WTC11 (cell line): Measurements from ENCODE around the gene COG2. TPM values are rescaled to one million over a fixed set of nuclear protein-coding genes. Genes with fewer than 3 reads are reported as not detected.

Experiments
- ATAC-seq: fragments of 200-7000 bp; cut with Tn5 transposase; 2 replicates; pipeline ENCODE4 v1.10.0; 2021; ENCODE audit warnings: mild to moderate bottlenecking, moderate library complexity
- CTCF ChIA-PET: fragments of 300-600 bp; sonication (Branson Sonifier 250); formaldehyde crosslinking; loops from one replicate; lab custom pipeline; 2021; ENCODE audit warnings: antibody characterized with exemption; lab: Charles Lee
- POLR2A ChIA-PET: fragments of 350-600 bp; sonication (Branson Sonifier 250); formaldehyde crosslinking; loops from one replicate; lab custom pipeline; 2021; ENCODE audit warnings: antibody characterized with exemption; lab: Charles Lee
- DNase-seq: peaks from one replicate; pipeline ENCODE4 v3.0.0; 2021; ENCODE audit warnings: low spot score
- H3K27ac Mint-ChIP-seq: 2 replicates; pipeline ENCODE4 v1.8.0; 2021; ENCODE audit warnings: mixed read lengths
- H3K27me3 Mint-ChIP-seq: 2 replicates; pipeline ENCODE4 v1.8.0; 2021; ENCODE audit warnings: low read depth, mild to moderate bottlenecking, moderate library complexity, mixed read lengths
- H3K36me3 Mint-ChIP-seq: 2 replicates; pipeline ENCODE4 v1.8.0; 2021; ENCODE audit warnings: mixed read lengths
- H3K4me1 Mint-ChIP-seq: 2 replicates; pipeline ENCODE4 v1.8.0; 2022; ENCODE audit warnings: mixed read lengths
- H3K4me3 Mint-ChIP-seq: 2 replicates; pipeline ENCODE4 v1.8.0; 2021; ENCODE audit warnings: mild to moderate bottlenecking, moderate library complexity, mixed read lengths
- H3K9me3 Mint-ChIP-seq: 2 replicates; pipeline ENCODE4 v1.8.0; 2021; ENCODE audit warnings: mixed read lengths
- CREM ChIP-seq: sonication (generic); formaldehyde crosslinking; IDR thresholded peaks from 2 replicates; pipeline ENCODE4 v1.8.1; 2022; ENCODE audit warnings: mild to moderate bottlenecking, missing genetic modification reagents, moderate library complexity
- FOXP1 ChIP-seq: sonication (generic); formaldehyde crosslinking; IDR thresholded peaks from 2 replicates; pipeline ENCODE4 v1.8.0; 2022; ENCODE audit warnings: missing genetic modification reagents, mild to moderate bottlenecking, moderate library complexity, borderline replicate concordance
- GTF2I ChIP-seq: fragments of 250-450 bp; sonication (Bioruptor Pico); conservative IDR thresholded peaks from 2 replicates; pipeline ENCODE4 v1.4.0; 2021; ENCODE audit warnings: mild to moderate bottlenecking
- IRF2 ChIP-seq: sonication (generic); formaldehyde crosslinking; IDR thresholded peaks from 2 replicates; pipeline ENCODE4 v1.8.0; 2022; ENCODE audit warnings: low read depth, missing genetic modification reagents, borderline replicate concordance
- KAT7 ChIP-seq: sonication (generic); formaldehyde crosslinking; IDR thresholded peaks from 2 replicates; pipeline ENCODE4 v1.8.1; 2023; ENCODE audit warnings: missing genetic modification reagents, mild to moderate bottlenecking, borderline replicate concordance
- RELA ChIP-seq: sonication (generic); formaldehyde crosslinking; IDR thresholded peaks from 2 replicates; pipeline ENCODE4 v1.8.1; 2022; ENCODE audit warnings: missing genetic modification reagents, mild to moderate bottlenecking, borderline replicate concordance
- RORB ChIP-seq: fragments of 250-450 bp; sonication (Bioruptor Pico); IDR thresholded peaks from 2 replicates; pipeline ENCODE4 v1.9.0; 2021; ENCODE audit warnings: mild to moderate bottlenecking
- SP1 ChIP-seq: sonication (generic); formaldehyde crosslinking; conservative IDR thresholded peaks from 2 replicates; pipeline ENCODE4 v1.8.1; 2022; ENCODE audit warnings: missing genetic modification reagents
- TEAD1 ChIP-seq: sonication (generic); formaldehyde crosslinking; IDR thresholded peaks from 2 replicates; pipeline ENCODE4 v1.8.0; 2022; ENCODE audit warnings: mild to moderate bottlenecking, missing genetic modification reagents
- TEAD4 ChIP-seq: sonication (generic); formaldehyde crosslinking; IDR thresholded peaks from 2 replicates; pipeline ENCODE4 v1.8.0; 2022; ENCODE audit warnings: mild to moderate bottlenecking, missing genetic modification reagents
- TP53 ChIP-seq: sonication (generic); formaldehyde crosslinking; IDR thresholded peaks from 2 replicates; pipeline ENCODE4 v1.8.1; 2023; ENCODE audit warnings: mild to moderate bottlenecking, missing genetic modification reagents
- ZNF138 ChIP-seq: sonication (generic); formaldehyde crosslinking; conservative IDR thresholded peaks from 2 replicates; pipeline ENCODE4 v1.8.1; 2022; ENCODE audit warnings: mild to moderate bottlenecking, moderate library complexity, missing genetic modification reagents
- ZNF219 ChIP-seq: sonication (generic); formaldehyde crosslinking; IDR thresholded peaks from 2 replicates; pipeline ENCODE4 v1.8.0; 2023; ENCODE audit warnings: missing genetic modification reagents, mild to moderate bottlenecking, borderline replicate concordance
- ZNF263 ChIP-seq: sonication (generic); formaldehyde crosslinking; IDR thresholded peaks from 2 replicates; pipeline ENCODE4 v1.8.1; 2022; ENCODE audit warnings: low read depth, mild to moderate bottlenecking, moderate library complexity, missing genetic modification reagents
- ZNF317 ChIP-seq: sonication (generic); formaldehyde crosslinking; IDR thresholded peaks from 2 replicates; pipeline ENCODE4 v1.8.1; 2023; ENCODE audit warnings: low read depth, mild to moderate bottlenecking, moderate library complexity, missing genetic modification reagents, borderline replicate concordance
- total RNA-seq: library from RNA; stranded (reverse); gene quantifications from 3 replicates; pipeline ENCODE4 v1.2.3, GENCODE V29; 2021
- TF ChIP-seq, protein P1 (sequence below): sonication (generic); formaldehyde crosslinking; conservative IDR thresholded peaks from 2 replicates; pipeline ENCODE4 v1.8.1; 2022; ENCODE audit warnings: mild to moderate bottlenecking, missing genetic modification reagents
- TF ChIP-seq, protein P2 (sequence below): sonication (generic); formaldehyde crosslinking; IDR thresholded peaks from 2 replicates; pipeline ENCODE4 v1.8.0; 2022; ENCODE audit warnings: missing genetic modification reagents
- TF ChIP-seq, protein P3 (sequence below): sonication (generic); formaldehyde crosslinking; conservative IDR thresholded peaks from 2 replicates; pipeline ENCODE4 v1.8.1; 2023; ENCODE audit warnings: mild to moderate bottlenecking, low read depth, missing genetic modification reagents, moderate library complexity
- TF ChIP-seq, protein P4 (sequence below): sonication (generic); formaldehyde crosslinking; IDR thresholded peaks from 2 replicates; pipeline ENCODE4 v1.8.1; 2022; ENCODE audit warnings: low read depth, missing genetic modification reagents, borderline replicate concordance
- TF ChIP-seq, protein P5 (sequence below): sonication (generic); formaldehyde crosslinking; IDR thresholded peaks from 2 replicates; pipeline ENCODE4 v1.8.1; 2022; ENCODE audit warnings: low read depth, mild to moderate bottlenecking, moderate library complexity, missing genetic modification reagents, borderline replicate concordance
- TF ChIP-seq, protein P6 (sequence below): sonication (generic); formaldehyde crosslinking; IDR thresholded peaks from 2 replicates; pipeline ENCODE4 v1.8.1; 2023; ENCODE audit warnings: mild to moderate bottlenecking, missing genetic modification reagents

The COG2 gene
- total RNA-seq, 1 experiment from 2014 or later: 30.9 TPM

DNA sequence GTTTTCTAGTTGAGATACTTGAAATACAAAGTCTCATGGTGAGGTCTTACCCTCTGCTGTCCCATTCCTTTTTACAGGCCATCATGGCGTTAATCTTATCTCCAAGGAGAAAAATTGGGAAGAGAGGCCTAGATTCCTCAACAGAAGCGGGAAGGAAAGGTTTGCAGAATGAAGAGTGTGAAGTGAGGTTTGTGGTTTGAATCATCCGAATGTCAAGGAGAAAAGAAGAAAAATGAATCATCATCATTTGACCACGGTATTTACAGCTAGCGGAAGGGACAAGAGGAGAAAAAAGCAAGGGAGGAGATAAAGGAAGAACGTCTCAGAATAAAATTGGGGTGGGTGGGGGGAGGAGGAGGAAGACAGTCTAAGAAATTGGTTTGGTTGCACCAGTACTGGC is 935 bp upstream of the COG2 start (continued):
- TF ChIP-seq CREM (CRISPR knock-in tag) (no peak), ZNF317 (CRISPR knock-in tag) (no peak), TEAD4 (no peak), ZNF138 (CRISPR knock-in tag) (no peak), TEAD1 (CRISPR knock-in tag) (no peak), ZNF263 (CRISPR knock-in tag) (no peak), FOXP1 (CRISPR knock-in tag) (no peak), SP1 (CRISPR knock-in tag) (no peak)
- TF ChIP-seq, protein P1, sequence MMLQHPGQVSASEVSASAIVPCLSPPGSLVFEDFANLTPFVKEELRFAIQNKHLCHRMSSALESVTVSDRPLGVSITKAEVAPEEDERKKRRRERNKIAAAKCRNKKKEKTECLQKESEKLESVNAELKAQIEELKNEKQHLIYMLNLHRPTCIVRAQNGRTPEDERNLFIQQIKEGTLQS (CRISPR knock-in tag): no peak
- TF ChIP-seq, protein P2, sequence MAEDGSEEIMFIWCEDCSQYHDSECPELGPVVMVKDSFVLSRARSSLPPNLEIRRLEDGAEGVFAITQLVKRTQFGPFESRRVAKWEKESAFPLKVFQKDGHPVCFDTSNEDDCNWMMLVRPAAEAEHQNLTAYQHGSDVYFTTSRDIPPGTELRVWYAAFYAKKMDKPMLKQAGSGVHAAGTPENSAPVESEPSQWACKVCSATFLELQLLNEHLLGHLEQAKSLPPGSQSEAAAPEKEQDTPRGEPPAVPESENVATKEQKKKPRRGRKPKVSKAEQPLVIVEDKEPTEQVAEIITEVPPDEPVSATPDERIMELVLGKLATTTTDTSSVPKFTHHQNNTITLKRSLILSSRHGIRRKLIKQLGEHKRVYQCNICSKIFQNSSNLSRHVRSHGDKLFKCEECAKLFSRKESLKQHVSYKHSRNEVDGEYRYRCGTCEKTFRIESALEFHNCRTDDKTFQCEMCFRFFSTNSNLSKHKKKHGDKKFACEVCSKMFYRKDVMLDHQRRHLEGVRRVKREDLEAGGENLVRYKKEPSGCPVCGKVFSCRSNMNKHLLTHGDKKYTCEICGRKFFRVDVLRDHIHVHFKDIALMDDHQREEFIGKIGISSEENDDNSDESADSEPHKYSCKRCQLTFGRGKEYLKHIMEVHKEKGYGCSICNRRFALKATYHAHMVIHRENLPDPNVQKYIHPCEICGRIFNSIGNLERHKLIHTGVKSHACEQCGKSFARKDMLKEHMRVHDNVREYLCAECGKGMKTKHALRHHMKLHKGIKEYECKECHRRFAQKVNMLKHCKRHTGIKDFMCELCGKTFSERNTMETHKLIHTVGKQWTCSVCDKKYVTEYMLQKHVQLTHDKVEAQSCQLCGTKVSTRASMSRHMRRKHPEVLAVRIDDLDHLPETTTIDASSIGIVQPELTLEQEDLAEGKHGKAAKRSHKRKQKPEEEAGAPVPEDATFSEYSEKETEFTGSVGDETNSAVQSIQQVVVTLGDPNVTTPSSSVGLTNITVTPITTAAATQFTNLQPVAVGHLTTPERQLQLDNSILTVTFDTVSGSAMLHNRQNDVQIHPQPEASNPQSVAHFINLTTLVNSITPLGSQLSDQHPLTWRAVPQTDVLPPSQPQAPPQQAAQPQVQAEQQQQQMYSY (CRISPR knock-in tag): no peak
- TF ChIP-seq, protein P3, sequence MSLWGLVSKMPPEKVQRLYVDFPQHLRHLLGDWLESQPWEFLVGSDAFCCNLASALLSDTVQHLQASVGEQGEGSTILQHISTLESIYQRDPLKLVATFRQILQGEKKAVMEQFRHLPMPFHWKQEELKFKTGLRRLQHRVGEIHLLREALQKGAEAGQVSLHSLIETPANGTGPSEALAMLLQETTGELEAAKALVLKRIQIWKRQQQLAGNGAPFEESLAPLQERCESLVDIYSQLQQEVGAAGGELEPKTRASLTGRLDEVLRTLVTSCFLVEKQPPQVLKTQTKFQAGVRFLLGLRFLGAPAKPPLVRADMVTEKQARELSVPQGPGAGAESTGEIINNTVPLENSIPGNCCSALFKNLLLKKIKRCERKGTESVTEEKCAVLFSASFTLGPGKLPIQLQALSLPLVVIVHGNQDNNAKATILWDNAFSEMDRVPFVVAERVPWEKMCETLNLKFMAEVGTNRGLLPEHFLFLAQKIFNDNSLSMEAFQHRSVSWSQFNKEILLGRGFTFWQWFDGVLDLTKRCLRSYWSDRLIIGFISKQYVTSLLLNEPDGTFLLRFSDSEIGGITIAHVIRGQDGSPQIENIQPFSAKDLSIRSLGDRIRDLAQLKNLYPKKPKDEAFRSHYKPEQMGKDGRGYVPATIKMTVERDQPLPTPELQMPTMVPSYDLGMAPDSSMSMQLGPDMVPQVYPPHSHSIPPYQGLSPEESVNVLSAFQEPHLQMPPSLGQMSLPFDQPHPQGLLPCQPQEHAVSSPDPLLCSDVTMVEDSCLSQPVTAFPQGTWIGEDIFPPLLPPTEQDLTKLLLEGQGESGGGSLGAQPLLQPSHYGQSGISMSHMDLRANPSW (CRISPR knock-in tag): no peak
- TF ChIP-seq, protein P4, sequence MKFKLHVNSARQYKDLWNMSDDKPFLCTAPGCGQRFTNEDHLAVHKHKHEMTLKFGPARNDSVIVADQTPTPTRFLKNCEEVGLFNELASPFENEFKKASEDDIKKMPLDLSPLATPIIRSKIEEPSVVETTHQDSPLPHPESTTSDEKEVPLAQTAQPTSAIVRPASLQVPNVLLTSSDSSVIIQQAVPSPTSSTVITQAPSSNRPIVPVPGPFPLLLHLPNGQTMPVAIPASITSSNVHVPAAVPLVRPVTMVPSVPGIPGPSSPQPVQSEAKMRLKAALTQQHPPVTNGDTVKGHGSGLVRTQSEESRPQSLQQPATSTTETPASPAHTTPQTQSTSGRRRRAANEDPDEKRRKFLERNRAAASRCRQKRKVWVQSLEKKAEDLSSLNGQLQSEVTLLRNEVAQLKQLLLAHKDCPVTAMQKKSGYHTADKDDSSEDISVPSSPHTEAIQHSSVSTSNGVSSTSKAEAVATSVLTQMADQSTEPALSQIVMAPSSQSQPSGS (CRISPR knock-in tag): no peak

DNA sequence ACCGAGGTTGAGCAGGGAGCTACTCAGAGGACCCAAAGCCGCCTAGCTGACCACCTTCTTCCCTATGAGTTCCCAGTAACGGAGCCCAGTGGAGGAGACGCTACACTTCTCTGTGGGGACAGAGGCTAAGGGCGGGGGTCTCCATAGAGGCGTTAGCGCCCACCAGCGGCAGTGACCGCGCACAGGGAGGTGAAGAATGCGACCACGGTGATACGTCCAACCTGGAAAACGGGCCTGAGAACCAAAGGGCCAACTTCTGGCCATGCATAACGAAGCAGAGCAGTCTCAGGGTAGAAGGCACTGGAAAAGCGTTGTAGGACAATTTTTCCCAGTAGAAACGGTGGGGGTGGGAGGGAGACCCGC is 400 bp upstream of the COG2 start:
- H3K9me3 Mint-ChIP-seq: no peaks in the 10 kb centered on the region
- H3K4me1 Mint-ChIP-seq: peaks cover 24% of the 10 kb centered on the region
- peak; percentile 72 for DNase-seq
- peak; percentile 77 for ATAC-seq
- H3K27me3 Mint-ChIP-seq: peaks cover 5% of the 10 kb centered on the region
- ChIA-PET CTCF (interaction anchor here (0.5 to 2.4 kb wide), 61 partner anchors 8 to 1096 kb away, joined by 3 to 30 read pairs (median 4); partner anchors contain the start of genes AGT, FAM89A and PGBD5), POLR2A (interaction anchor here (0.5 to 1.6 kb wide), 2 partner anchors 53 to 111 kb away, joined by 3 read pairs; no protein-coding TSS in a partner anchor)
- H3K27ac Mint-ChIP-seq: peak overlapping the region; percentile 73; the same call in 1 of the 2 replicates
- H3K4me3 Mint-ChIP-seq: peak overlapping the region; percentile 100
- H3K36me3 Mint-ChIP-seq: peaks cover 3% of the 10 kb centered on the region; the same call in 1 of the 2 replicates
- TF ChIP-seq ZNF219 (CRISPR knock-in tag): no peak
- no peak for TF ChIP-seq KAT7 (CRISPR knock-in tag)
- TF ChIP-seq, protein P5, sequence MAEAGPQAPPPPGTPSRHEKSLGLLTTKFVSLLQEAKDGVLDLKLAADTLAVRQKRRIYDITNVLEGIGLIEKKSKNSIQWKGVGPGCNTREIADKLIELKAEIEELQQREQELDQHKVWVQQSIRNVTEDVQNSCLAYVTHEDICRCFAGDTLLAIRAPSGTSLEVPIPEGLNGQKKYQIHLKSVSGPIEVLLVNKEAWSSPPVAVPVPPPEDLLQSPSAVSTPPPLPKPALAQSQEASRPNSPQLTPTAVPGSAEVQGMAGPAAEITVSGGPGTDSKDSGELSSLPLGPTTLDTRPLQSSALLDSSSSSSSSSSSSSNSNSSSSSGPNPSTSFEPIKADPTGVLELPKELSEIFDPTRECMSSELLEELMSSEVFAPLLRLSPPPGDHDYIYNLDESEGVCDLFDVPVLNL: no peak
- no peak for TF ChIP-seq RELA (CRISPR knock-in tag)
- no peak for TF ChIP-seq ZNF317 (CRISPR knock-in tag)
- TF ChIP-seq, protein P1 (CRISPR knock-in tag): no peak
- no peak for TF ChIP-seq RORB (CRISPR knock-in tag)
- TF ChIP-seq GTF2I (CRISPR knock-in tag): no peak
- no peak for TF ChIP-seq IRF2
- TF ChIP-seq, protein P6, sequence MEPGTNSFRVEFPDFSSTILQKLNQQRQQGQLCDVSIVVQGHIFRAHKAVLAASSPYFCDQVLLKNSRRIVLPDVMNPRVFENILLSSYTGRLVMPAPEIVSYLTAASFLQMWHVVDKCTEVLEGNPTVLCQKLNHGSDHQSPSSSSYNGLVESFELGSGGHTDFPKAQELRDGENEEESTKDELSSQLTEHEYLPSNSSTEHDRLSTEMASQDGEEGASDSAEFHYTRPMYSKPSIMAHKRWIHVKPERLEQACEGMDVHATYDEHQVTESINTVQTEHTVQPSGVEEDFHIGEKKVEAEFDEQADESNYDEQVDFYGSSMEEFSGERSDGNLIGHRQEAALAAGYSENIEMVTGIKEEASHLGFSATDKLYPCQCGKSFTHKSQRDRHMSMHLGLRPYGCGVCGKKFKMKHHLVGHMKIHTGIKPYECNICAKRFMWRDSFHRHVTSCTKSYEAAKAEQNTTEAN (CRISPR knock-in tag): no peak
- TF ChIP-seq TP53 (CRISPR knock-in tag): no peak
- TF ChIP-seq, protein P4 (CRISPR knock-in tag): no peak
